IMR-90 (cell line): ENCODE results near the gene HSFX1. TPM values are rescaled to one million over a fixed set of nuclear protein-coding genes. Genes with fewer than 3 reads are reported as not detected.
"Not testable (repeated sequence)": the region's sequence is repeated elsewhere in the genome, so short reads cannot be mapped to it uniquely, and the experiment has no call there.

Source experiments
- ATAC-seq: fragments of 200-7000 bp; cut with Tn5 transposase; 2 replicates; pipeline ENCODE4 v1.9.1; 2020; ENCODE audit warnings: low read depth, mild to moderate bottlenecking, moderate library complexity
- BruUV-seq: library from RNA; stranded (reverse); fragments of 400-500 nt; replicated peaks from 2 replicates; lab custom pipeline; 2021; lab: Mats Ljungman, UMichigan
- CTCF ChIA-PET: fragments of 300-600 bp; formaldehyde crosslinking; extraction: SDS; loops from one replicate; lab custom pipeline; 2021; ENCODE audit warnings: antibody characterized with exemption; lab: Yijun Ruan, JAX
- POLR2A ChIA-PET: fragments of 300-600 bp; sonication (Branson Sonifier 250); formaldehyde crosslinking; loops from one replicate; lab custom pipeline; 2022; ENCODE audit warnings: antibody characterized with exemption; ENCODE audit not compliant: unreplicated experiment; lab: Charles Lee
- DNase-seq: peaks from one replicate; pipeline ENCODE4 v3.0.0; 2013
- H2AFZ ChIP-seq: replicated peaks from 2 replicates; pipeline ENCODE3; 2013; ENCODE audit warnings: low read length, mild to moderate bottlenecking; ENCODE audit not compliant: poor library complexity
- H2AK5ac ChIP-seq: 2 replicates; pipeline ENCODE4 v1.6.1; 2013; ENCODE audit warnings: low read depth, low read length, inconsistent platforms
- H2AK9ac ChIP-seq: replicated peaks from 2 replicates; pipeline ENCODE3; 2013; ENCODE audit warnings: mild to moderate bottlenecking, low read depth, low read length, moderate library complexity; ENCODE audit not compliant: poor library complexity
- H2BK120ac ChIP-seq: 2 replicates; pipeline ENCODE4 v1.6.1; 2013; ENCODE audit warnings: low read depth, low read length, inconsistent platforms
- H2BK15ac ChIP-seq: 3 replicates; pipeline ENCODE4 v1.6.1; 2013; ENCODE audit warnings: low read depth, low read length, inconsistent platforms
- H2BK20ac ChIP-seq: 2 replicates; pipeline ENCODE4 v1.6.1; 2013; ENCODE audit warnings: low read depth, mild to moderate bottlenecking, inconsistent platforms, low read length, moderate library complexity
- H2BK5ac ChIP-seq: 2 replicates; pipeline ENCODE4 v1.6.1; 2013; ENCODE audit warnings: mild to moderate bottlenecking, low read depth, low read length, inconsistent platforms; ENCODE audit not compliant: poor library complexity, severe bottlenecking
- H3K14ac ChIP-seq: replicated peaks from 2 replicates; pipeline ENCODE4 v1.6.1; 2013; ENCODE audit warnings: low read depth, low read length, inconsistent platforms
- H3K18ac ChIP-seq: 2 replicates; pipeline ENCODE4 v1.6.1; 2013; ENCODE audit warnings: low read depth, low read length, control low read depth
- H3K23ac ChIP-seq: 2 replicates; pipeline ENCODE4 v1.6.1; 2013; ENCODE audit warnings: low read depth, low read length, inconsistent platforms
- H3K27ac ChIP-seq: 2 replicates; pipeline ENCODE4 v1.5.1; 2013; ENCODE audit warnings: mild to moderate bottlenecking, control low read depth, low read length; ENCODE audit not compliant: insufficient read depth
- H3K27me3 ChIP-seq: 2 replicates; pipeline ENCODE4 v1.6.1; 2013; ENCODE audit warnings: low read length; ENCODE audit not compliant: control insufficient read depth, insufficient read depth
- H3K36me3 ChIP-seq: 2 replicates; pipeline ENCODE4 v1.6.1; 2013; ENCODE audit warnings: low read length, mixed read lengths; ENCODE audit not compliant: control insufficient read depth, insufficient read depth
- H3K4ac ChIP-seq: 2 replicates; pipeline ENCODE4 v1.6.1; 2013; ENCODE audit warnings: low read depth, low read length, inconsistent platforms
- H3K4me1 ChIP-seq: 2 replicates; pipeline ENCODE4 v1.6.1; 2013; ENCODE audit warnings: low read length, mixed read lengths; ENCODE audit not compliant: control insufficient read depth, insufficient read depth
- H3K4me2 ChIP-seq: 2 replicates; pipeline ENCODE4 v1.6.1; 2013; ENCODE audit warnings: low read depth, mild to moderate bottlenecking, control low read depth, low read length, moderate library complexity
- H3K4me3 ChIP-seq: 2 replicates; pipeline ENCODE4 v1.5.1; 2013; ENCODE audit warnings: low read depth, mild to moderate bottlenecking, control low read depth, low read length, moderate library complexity; ENCODE audit not compliant: insufficient read depth
- H3K56ac ChIP-seq: 2 replicates; pipeline ENCODE4 v1.6.1; 2013; ENCODE audit warnings: low read length, inconsistent platforms; ENCODE audit not compliant: insufficient read depth; ENCODE audit errors: extremely low read depth
- H3K79me1 ChIP-seq, 2 experiments: 2 replicates each; pipeline ENCODE4 v1.6.1; 2013; ENCODE audit warnings: low read length in 2 of 2, inconsistent platforms in 1 of 2, low read depth in 1 of 2
- H3K9ac ChIP-seq: 2 replicates; pipeline ENCODE4 v1.6.1; 2013; ENCODE audit warnings: low read depth, low read length, control low read depth
- H3K9me1 ChIP-seq: 2 replicates; pipeline ENCODE4 v1.6.1; 2013; ENCODE audit warnings: low read length, inconsistent platforms; ENCODE audit not compliant: insufficient read depth
- H3K9me3 ChIP-seq: 2 replicates; pipeline ENCODE4 v1.6.1; 2013; ENCODE audit warnings: low read length; ENCODE audit not compliant: control insufficient read depth, insufficient read depth
- H4K20me1 ChIP-seq: 2 replicates; pipeline ENCODE4 v1.6.1; 2013; ENCODE audit warnings: low read length, inconsistent platforms; ENCODE audit not compliant: insufficient read depth
- H4K5ac ChIP-seq: 2 replicates; pipeline ENCODE4 v1.6.1; 2013; ENCODE audit warnings: mild to moderate bottlenecking, low read depth, low read length, control low read depth
- H4K8ac ChIP-seq, 2 experiments: 2 replicates each; pipeline ENCODE4 v1.6.1; 2013; ENCODE audit warnings: low read depth in 2 of 2, low read length in 2 of 2, control low read depth in 1 of 2, inconsistent platforms in 1 of 2
- H4K91ac ChIP-seq: 2 replicates; pipeline ENCODE4 v1.6.1; 2013; ENCODE audit warnings: low read depth, low read length, inconsistent platforms; ENCODE audit not compliant: insufficient read depth
- WGBS, 2 experiments: methylation state at CpG; one replicate each; pipeline versions ENCODE4 v1.1.5 to v1.1.7; 2013; ENCODE audit warnings: missing lambda C conversion rate in 2 of 2; ENCODE audit not compliant: insufficient read length in 1 of 2; ENCODE audit errors: extremely low coverage in 2 of 2; 5-methylcytosine and 5-hydroxymethylcytosine counted together
- dilution Hi-C: fragments of 300-500 bp; cut with HindIII; formaldehyde crosslinking; loops from one replicate; pipeline ENCODE4 v1.14.3; 2018; ENCODE audit warnings: low sequenced_read_pairs; ENCODE audit not compliant: unreplicated experiment
- in situ Hi-C: fragments of 300-500 bp; cut with MboI; formaldehyde crosslinking; loops from 3 replicates; pipeline ENCODE4 v1.14.3; 2019; ENCODE audit warnings: low sequenced_read_pairs, inconsistent platforms, mixed read lengths
- intact Hi-C: fragments of 100-400 bp; cut with micrococcal nuclease; formaldehyde crosslinking; loops from 2 replicates; pipeline ENCODE4 v1.10.0; 2022
- polyA plus RNA-seq, 3 experiments: library from polyadenylated mRNA; depleted of rRNA; stranded (reverse); fragments of >200 nt; gene quantifications; 2 replicates each; pipeline ENCODE4 v1.2.3, GENCODE V29; 2012; ENCODE audit warnings: low replicate concordance in 1 of 3
- total RNA-seq: library from RNA; depleted of rRNA; stranded (reverse); fragments of >200 nt; gene quantifications from 2 replicates; pipeline ENCODE4 v1.2.3, GENCODE V29; 2012

The HSFX1 gene
- total and polyA plus RNA-seq, 2 of the 4 experiments (the other 2 are of a cell fraction) = 0.18 to 0.36 TPM

DNA sequence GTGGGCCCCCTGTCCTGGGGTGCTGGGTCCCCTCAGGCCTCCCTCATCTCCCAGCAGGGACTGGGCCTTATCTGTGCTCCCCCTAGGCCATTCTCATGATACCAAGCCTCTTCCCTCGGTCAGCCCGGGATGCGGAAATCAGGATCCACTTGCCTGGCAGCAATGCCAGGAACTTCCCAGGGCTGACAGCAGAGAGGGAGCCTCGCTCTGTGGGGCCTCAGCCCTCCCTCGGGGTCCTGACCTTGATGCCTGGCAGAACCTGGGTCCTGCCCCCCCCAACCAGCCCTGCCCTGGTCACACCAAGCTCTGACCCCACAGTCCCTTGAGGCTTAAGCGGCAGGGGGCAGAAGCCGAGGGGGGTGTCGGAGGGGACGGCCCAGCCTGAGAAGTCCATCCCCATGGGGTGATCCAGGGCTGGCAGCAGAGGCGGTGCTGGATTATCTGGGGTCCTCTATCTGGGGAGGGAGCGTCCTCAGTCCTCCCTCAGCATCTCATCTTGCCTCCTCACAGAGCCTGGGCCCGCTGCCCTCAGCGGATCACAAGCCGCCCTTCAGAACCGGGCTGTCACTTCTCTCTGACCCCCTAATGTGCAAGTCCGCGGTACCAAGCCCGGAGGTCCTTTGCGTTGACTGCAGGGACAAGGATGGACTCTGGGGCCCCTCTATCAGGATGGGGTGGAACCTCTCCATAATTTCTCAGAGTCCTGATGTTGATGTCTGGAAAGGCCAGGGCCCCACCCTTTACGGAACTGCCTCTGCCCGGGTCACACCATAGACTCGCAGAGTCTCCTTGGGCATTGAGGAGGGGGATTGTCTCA, 11.8 kb upstream of the HSFX1 start:
- H4K5ac ChIP-seq, H3K4ac ChIP-seq, CTCF ChIA-PET, ATAC-seq, H2AK5ac ChIP-seq, H2BK20ac ChIP-seq, intact Hi-C loops, H3K4me3 ChIP-seq, H4K91ac ChIP-seq, DNase-seq, BruUV-seq, H3K14ac ChIP-seq, H3K9me1 ChIP-seq, H2AK9ac ChIP-seq, H4K8ac ChIP-seq, H4K20me1 ChIP-seq, H3K4me1 ChIP-seq, H3K9ac ChIP-seq, H3K27ac ChIP-seq, H3K23ac ChIP-seq, H2BK120ac ChIP-seq, H2AFZ ChIP-seq, H3K56ac ChIP-seq, H2BK15ac ChIP-seq, H3K18ac ChIP-seq, dilution Hi-C loops, H2BK5ac ChIP-seq, H3K36me3 ChIP-seq, H3K79me1 ChIP-seq, H3K4me2 ChIP-seq, POLR2A ChIA-PET, H3K9me3 ChIP-seq, H3K27me3 ChIP-seq: not testable (repeated sequence)
- 57% methylated on average over 5 of the region's 22 CpGs; no CpG with 5 or more reads in 1 of the 2 experiments for WGBS, 2 experiments
- in situ Hi-C loops = loop anchor here (25.0 kb wide), 1 partner anchor 100 kb away; no protein-coding TSS in a partner anchor
